T47D (cell line): ENCODE results near the gene GPHB5.
"Not testable (repeated sequence)": the region's sequence is repeated elsewhere in the genome, so short reads cannot be mapped to it uniquely, and the experiment has no call there.

Experiments used
- DNase-seq, 2 experiments: peaks; one replicate each; pipeline versions ENCODE4 v3.0.0 to v3.0.0-alpha.2; 2011 to 2012; ENCODE audit warnings: low read depth in 1 of 2, low spot score in 1 of 2
- JUND ChIP-seq: IDR thresholded peaks from 2 replicates; pipeline ENCODE4 v1.6.1; 2012; ENCODE audit warnings: low read depth
- in situ Hi-C: cut with HindIII; loops from 2 replicates; pipeline ENCODE4 v1.10.0; 2016; ENCODE audit warnings: low sequenced_read_pairs, low pct_unique_long_range_greater_than_20kb

GPHB5 gene

GRCh38 chr14:63287666-63288483 is 30.9 kb downstream of the GPHB5 start:
- in situ Hi-C loops = no loop called here
- DNase-seq = no peak
- no peak for TF ChIP-seq JUND

GRCh38 chr14:63286071-63286470 is 32.7 kb downstream of the GPHB5 start:
- no peak for TF ChIP-seq JUND
- in situ Hi-C loops = no loop called here
- no peak for DNase-seq

GRCh38 chr14:63283884-63284248 is 34.9 kb downstream of the GPHB5 start:
- DNase-seq = no peak
- in situ Hi-C loops = no loop called here
- TF ChIP-seq JUND = no peak

- in situ Hi-C loops = no loop called here
- DNase-seq = no peak
- TF ChIP-seq JUND = no peak
Measured at GRCh38 chr14:63282997-63283883, 35.5 kb downstream of the GPHB5 start.

- DNase-seq, in situ Hi-C loops: not testable (repeated sequence)
Measured at GRCh38 chr14:63279933-63280332, 38.8 kb downstream of the GPHB5 start.

- in situ Hi-C loops = no loop called here
- no peak for TF ChIP-seq JUND
- DNase-seq = no peak
Measured at GRCh38 chr14:63277591-63278183, 41.0 kb downstream of the GPHB5 start.

- DNase-seq = peak; percentile 60 to 64
- in situ Hi-C loops = no loop called here
Measured at GRCh38 chr14:63276492-63277342, 42.0 kb downstream of the GPHB5 start.

GRCh38 chr14:63276016-63276415 is 42.7 kb downstream of the GPHB5 start:
- DNase-seq = no peak
- no peak for TF ChIP-seq JUND
- in situ Hi-C loops = no loop called here

More at GRCh38 chr14:63276492-63277342, 42.0 kb downstream of the GPHB5 start:
- TF ChIP-seq JUND = no peak

GRCh38 chr14:63275611-63276010 is 43.1 kb downstream of the GPHB5 start:
- no peak for TF ChIP-seq JUND
- no peak for DNase-seq

GRCh38 chr14:63273717-63274655 is 44.7 kb downstream of the GPHB5 start:
- TF ChIP-seq JUND = no peak
- DNase-seq = no peak
- in situ Hi-C loops = no loop called here

More at GRCh38 chr14:63275611-63276010, 43.1 kb downstream of the GPHB5 start:
- in situ Hi-C loops = no loop called here

- no peak for TF ChIP-seq JUND
- in situ Hi-C loops = no loop called here
- DNase-seq = no peak
Measured at GRCh38 chr14:63273129-63273528, 45.6 kb downstream of the GPHB5 start.
